Measurements from ENCODE around the gene CYP19A1.
A peak's percentile ranks its signal among the peaks of the same experiment; 100 is the strongest.

The CYP19A1 gene

GRCh38 chr15:51288143-51289065 lies 50.0 kb downstream of the CYP19A1 start:
- H3K23ac ChIP-seq (ENCODE audit: low read length): no peak overlapping the region
- peak overlapping the region; percentile 8 for H3K14ac ChIP-seq (ENCODE audit: low read length)
- H3K79me2 ChIP-seq (ENCODE audit: control insufficient read depth, insufficient read depth, low read length, poor library complexity): peaks cover 3% of the 10 kb centered on the region
- peaks cover 0 to 2% of the 10 kb centered on the region in 2 experiments for H3K36me3 ChIP-seq (ENCODE audit: control insufficient read depth in 1 of 2, insufficient read depth in 2 of 2, low read length in 2 of 2)
- H2AK5ac ChIP-seq (ENCODE audit: low read length): peak overlapping the region; percentile 8
- H2BK12ac ChIP-seq (ENCODE audit: low read length): peak overlapping the region; percentile 88
- H2BK5ac ChIP-seq (ENCODE audit: low read depth, low read length, poor library complexity): peak overlapping the region; percentile 80
- H4K8ac ChIP-seq (ENCODE audit: low read depth, low read length): peak overlapping the region; percentile 36
- H3K18ac ChIP-seq (ENCODE audit: low read length): peak overlapping the region; percentile 59
- DNase-seq: peak in 1 of 2 donors; percentile 44
- peaks cover 25 to 29% of the 10 kb centered on the region in 2 experiments for H3K4me1 ChIP-seq (ENCODE audit: control insufficient read depth in 1 of 2, insufficient read depth in 2 of 2, low read length in 2 of 2)
- H3K4me2 ChIP-seq (ENCODE audit: low read length): peak overlapping the region; percentile 45
- peaks cover 17% of the 10 kb centered on the region for H3K79me1 ChIP-seq (ENCODE audit: low read length)
- no peak overlapping the region for H3K4me3 ChIP-seq (ENCODE audit: low read depth, low read length)
- H3K27ac ChIP-seq (ENCODE audit: low read depth, low read length): peak overlapping the region; percentile 76
- WGBS (ENCODE audit: extremely low coverage, insufficient coverage, insufficient read length): no CpG with 5 or more reads among the region's 13 CpGs
- peak overlapping the region; percentile 89 for H4K91ac ChIP-seq (ENCODE audit: low read depth, low read length)
- H3K9me3 ChIP-seq (ENCODE audit: insufficient read depth, low read depth, low read length): peaks cover 5% of the 10 kb centered on the region
- peak overlapping the region; percentile 1 for H2AFZ ChIP-seq (ENCODE audit: insufficient read depth, low read length, poor library complexity)
- H3K4ac ChIP-seq (ENCODE audit: low read depth, low read length): peak overlapping the region; percentile 72
- H3K9ac ChIP-seq (ENCODE audit: low read length): no peak overlapping the region
- H4K12ac ChIP-seq (ENCODE audit: low read depth, low read length): no peak overlapping the region
- peak overlapping the region; percentile 70 for H2BK120ac ChIP-seq (ENCODE audit: insufficient read depth, low read length, poor library complexity)
- no peaks in the 10 kb centered on the region for H3K27me3 ChIP-seq (ENCODE audit: insufficient read depth, low read length)

GRCh38 chr15:51286816-51287215 lies 51.6 kb downstream of the CYP19A1 start:
- peak overlapping the region; percentile 16 for H4K91ac ChIP-seq (ENCODE audit: low read depth, low read length)
- peaks cover 21% of the 10 kb centered on the region for H3K79me1 ChIP-seq (ENCODE audit: low read length)
- H3K4me2 ChIP-seq (ENCODE audit: low read length): no peak overlapping the region
- no peaks in the 10 kb centered on the region for H3K27me3 ChIP-seq (ENCODE audit: insufficient read depth, low read length)
- H2BK12ac ChIP-seq (ENCODE audit: low read length): peak overlapping the region; percentile 19
- no peak overlapping the region for H3K23ac ChIP-seq (ENCODE audit: low read length)
- no peak overlapping the region for H2BK120ac ChIP-seq (ENCODE audit: insufficient read depth, low read length, poor library complexity)
- H3K36me3 ChIP-seq (ENCODE audit: control insufficient read depth in 1 of 2, insufficient read depth in 2 of 2, low read length in 2 of 2): peaks cover 0 to 2% of the 10 kb centered on the region in 2 experiments
- WGBS (ENCODE audit: extremely low coverage, insufficient coverage, insufficient read length): no CpG with 5 or more reads among the region's 1 CpG
- no peak overlapping the region for H4K12ac ChIP-seq (ENCODE audit: low read depth, low read length)
- H3K14ac ChIP-seq (ENCODE audit: low read length): no peak overlapping the region
- no peak overlapping the region for H2BK5ac ChIP-seq (ENCODE audit: low read depth, low read length, poor library complexity)
- H3K4ac ChIP-seq (ENCODE audit: low read depth, low read length): no peak overlapping the region
- peak overlapping the region; percentile 56 for H3K27ac ChIP-seq (ENCODE audit: low read depth, low read length)
- H2AK5ac ChIP-seq (ENCODE audit: low read length): no peak overlapping the region
- H3K9ac ChIP-seq (ENCODE audit: low read length): no peak overlapping the region
- H3K18ac ChIP-seq (ENCODE audit: low read length): no peak overlapping the region
- no peak overlapping the region for H4K8ac ChIP-seq (ENCODE audit: low read depth, low read length)
- peaks cover 3% of the 10 kb centered on the region for H3K79me2 ChIP-seq (ENCODE audit: control insufficient read depth, insufficient read depth, low read length, poor library complexity)
- no peak overlapping the region for H2AFZ ChIP-seq (ENCODE audit: insufficient read depth, low read length, poor library complexity)
- peaks cover 7% of the 10 kb centered on the region for H3K9me3 ChIP-seq (ENCODE audit: insufficient read depth, low read depth, low read length)
- no peak overlapping the region for H3K4me3 ChIP-seq (ENCODE audit: low read depth, low read length)
- peak in 1 of 2 donors; percentile 42 for DNase-seq
- H3K4me1 ChIP-seq (ENCODE audit: control insufficient read depth in 1 of 2, insufficient read depth in 2 of 2, low read length in 2 of 2): peaks cover 29 to 31% of the 10 kb centered on the region in 2 experiments

GRCh38 chr15:51285399-51285798 lies 53.0 kb downstream of the CYP19A1 start:
- Histone ChIP-seq H3K9ac (ENCODE audit: low read length) (no peak overlapping the region), H4K91ac (ENCODE audit: low read depth, low read length) (no peak overlapping the region), H3K36me3 (ENCODE audit: control insufficient read depth in 1 of 2, insufficient read depth in 2 of 2, low read length in 2 of 2) (no peaks in the 10 kb centered on the region), H2AK5ac (ENCODE audit: low read length) (no peak overlapping the region), H3K9me3 (ENCODE audit: insufficient read depth, low read depth, low read length) (peaks cover 6% of the 10 kb centered on the region), H3K79me1 (ENCODE audit: low read length) (peaks cover 24% of the 10 kb centered on the region), H3K27me3 (ENCODE audit: insufficient read depth, low read length) (no peaks in the 10 kb centered on the region), H3K4me3 (ENCODE audit: low read depth, low read length) (no peak overlapping the region), H3K4me2 (ENCODE audit: low read length) (no peak overlapping the region), H4K12ac (ENCODE audit: low read depth, low read length) (no peak overlapping the region), H4K8ac (ENCODE audit: low read depth, low read length) (no peak overlapping the region), H3K14ac (ENCODE audit: low read length) (no peak overlapping the region), H3K4ac (ENCODE audit: low read depth, low read length) (no peak overlapping the region), H2AFZ (ENCODE audit: insufficient read depth, low read length, poor library complexity) (no peak overlapping the region), H3K79me2 (ENCODE audit: control insufficient read depth, insufficient read depth, low read length, poor library complexity) (peaks cover 3% of the 10 kb centered on the region), H2BK120ac (ENCODE audit: insufficient read depth, low read length, poor library complexity) (peak overlapping the region; percentile 13), H2BK12ac (ENCODE audit: low read length) (no peak overlapping the region), H3K4me1 (ENCODE audit: control insufficient read depth in 1 of 2, insufficient read depth in 2 of 2, low read length in 2 of 2) (peaks cover 29 to 31% of the 10 kb centered on the region in 2 experiments), H3K27ac (ENCODE audit: low read depth, low read length) (no peak overlapping the region), H3K23ac (ENCODE audit: low read length) (no peak overlapping the region), H3K18ac (ENCODE audit: low read length) (no peak overlapping the region), H2BK5ac (ENCODE audit: low read depth, low read length, poor library complexity) (no peak overlapping the region)
- no peak for DNase-seq
- WGBS (ENCODE audit: extremely low coverage, insufficient coverage, insufficient read length): no CpG with 5 or more reads among the region's 6 CpGs

- peaks cover 6% of the 10 kb centered on the region for H3K9me3 ChIP-seq (ENCODE audit: insufficient read depth, low read depth, low read length)
- H3K4me3 ChIP-seq (ENCODE audit: low read depth, low read length): no peak overlapping the region
- H2AK5ac ChIP-seq (ENCODE audit: low read length): no peak overlapping the region
- no peak overlapping the region for H2AFZ ChIP-seq (ENCODE audit: insufficient read depth, low read length, poor library complexity)
- no peak overlapping the region for H4K12ac ChIP-seq (ENCODE audit: low read depth, low read length)
- no peaks in the 10 kb centered on the region for H3K36me3 ChIP-seq (ENCODE audit: control insufficient read depth in 1 of 2, insufficient read depth in 2 of 2, low read length in 2 of 2)
- no peak overlapping the region for H3K18ac ChIP-seq (ENCODE audit: low read length)
- peaks cover 28 to 30% of the 10 kb centered on the region in 2 experiments for H3K4me1 ChIP-seq (ENCODE audit: control insufficient read depth in 1 of 2, insufficient read depth in 2 of 2, low read length in 2 of 2)
- no peak overlapping the region for H3K23ac ChIP-seq (ENCODE audit: low read length)
- no CpG with 5 or more reads among the region's 6 CpGs for WGBS (ENCODE audit: extremely low coverage, insufficient coverage, insufficient read length)
- peak overlapping the region; percentile 23 for H2BK12ac ChIP-seq (ENCODE audit: low read length)
- DNase-seq: no peak
- H3K79me2 ChIP-seq (ENCODE audit: control insufficient read depth, insufficient read depth, low read length, poor library complexity): peaks cover 3% of the 10 kb centered on the region
- H3K14ac ChIP-seq (ENCODE audit: low read length): no peak overlapping the region
- no peak overlapping the region for H4K8ac ChIP-seq (ENCODE audit: low read depth, low read length)
- no peaks in the 10 kb centered on the region for H3K27me3 ChIP-seq (ENCODE audit: insufficient read depth, low read length)
- no peak overlapping the region for H3K4me2 ChIP-seq (ENCODE audit: low read length)
- no peak overlapping the region for H3K27ac ChIP-seq (ENCODE audit: low read depth, low read length)
- H4K91ac ChIP-seq (ENCODE audit: low read depth, low read length): peak overlapping the region; percentile 22
- peaks cover 24% of the 10 kb centered on the region for H3K79me1 ChIP-seq (ENCODE audit: low read length)
- peak overlapping the region; percentile 43 for H2BK120ac ChIP-seq (ENCODE audit: insufficient read depth, low read length, poor library complexity)
- H3K4ac ChIP-seq (ENCODE audit: low read depth, low read length): no peak overlapping the region
- no peak overlapping the region for H2BK5ac ChIP-seq (ENCODE audit: low read depth, low read length, poor library complexity)
- H3K9ac ChIP-seq (ENCODE audit: low read length): no peak overlapping the region
These were observed 53.5 kb downstream of the CYP19A1 start for GRCh38 chr15:51284871-51285270.

All from trophoblast cell (in vitro differentiated cells and primary cell).